CD8-positive, alpha-beta memory T cell (primary cell): ENCODE measurements around the gene PCDHGA11. TPM values are rescaled to one million over a fixed set of nuclear protein-coding genes. Genes with fewer than 3 reads are reported as not detected.
"Not testable (repeated sequence)": the region's sequence is repeated elsewhere in the genome, so short reads cannot be mapped to it uniquely, and the experiment has no call there.

Source experiments
- CTCF ChIA-PET: fragments of 350-600 bp; sonication (Branson Sonifier 250); formaldehyde crosslinking; loops from one replicate; lab custom pipeline; 2021; ENCODE audit warnings: antibody characterized with exemption; lab: Charles Lee
- POLR2A ChIA-PET: fragments of 350-600 bp; sonication (Branson Sonifier 250); formaldehyde crosslinking; loops from one replicate; lab custom pipeline; 2021; ENCODE audit warnings: antibody characterized with exemption; lab: Charles Lee
- DNase-seq, 5 donors: peaks; one replicate each; pipeline versions ENCODE4 v3.0.0 to v3.0.0-alpha.2; 2020 to 2022; ENCODE audit warnings: mixed read lengths in 1 of 5
- H3K27ac ChIP-seq: one replicate; pipeline ENCODE4 v1.7.0; 2013; ENCODE audit warnings: low read depth, mild to moderate bottlenecking, low read length, moderate library complexity
- H3K27me3 ChIP-seq: 2 replicates; pipeline ENCODE4 v1.7.0; 2013; ENCODE audit warnings: low read length, mild to moderate bottlenecking; ENCODE audit not compliant: insufficient read depth, poor library complexity, severe bottlenecking
- H3K36me3 ChIP-seq: 2 replicates; pipeline ENCODE4 v1.7.0; 2013; ENCODE audit warnings: mild to moderate bottlenecking, low read length, moderate library complexity; ENCODE audit not compliant: insufficient read depth
- H3K4me1 ChIP-seq: 2 replicates; pipeline ENCODE4 v1.7.0; 2013; ENCODE audit warnings: mild to moderate bottlenecking, low read length, moderate library complexity; ENCODE audit not compliant: insufficient read depth
- H3K4me3 ChIP-seq: 2 replicates; pipeline ENCODE4 v1.7.0; 2013; ENCODE audit warnings: mild to moderate bottlenecking, low read length
- H3K9me3 ChIP-seq: 2 replicates; pipeline ENCODE4 v1.7.0; 2013; ENCODE audit warnings: mild to moderate bottlenecking, low read length
- H3K27ac Mint-ChIP-seq, 8 donors: one replicate each; pipeline ENCODE4 v1.8.0; 2020 to 2021; ENCODE audit warnings: mixed read lengths in 8 of 8, mild to moderate bottlenecking in 6 of 8, inconsistent platforms in 3 of 8, moderate library complexity in 3 of 8
- H3K27me3 Mint-ChIP-seq, 2 donors: one replicate each; pipeline ENCODE4 v1.8.0; 2020 to 2021; ENCODE audit warnings: mixed read lengths in 2 of 2, mild to moderate bottlenecking in 1 of 2, moderate library complexity in 1 of 2
- H3K36me3 Mint-ChIP-seq, 3 donors: one replicate each; pipeline ENCODE4 v1.8.0; 2020 to 2021; ENCODE audit warnings: mixed read lengths in 3 of 3, inconsistent platforms in 1 of 3, mild to moderate bottlenecking in 1 of 3
- H3K4me1 Mint-ChIP-seq, 3 donors: one replicate each; pipeline ENCODE4 v1.8.0; 2020 to 2021; ENCODE audit warnings: mixed read lengths in 3 of 3, inconsistent platforms in 1 of 3, mild to moderate bottlenecking in 1 of 3
- H3K4me3 Mint-ChIP-seq, 7 donors: one replicate each; pipeline ENCODE4 v1.8.0; 2020 to 2021; ENCODE audit warnings: mixed read lengths in 7 of 7, mild to moderate bottlenecking in 6 of 7, moderate library complexity in 4 of 7, inconsistent platforms in 2 of 7
- H3K9me3 Mint-ChIP-seq, 5 donors: one replicate each; pipeline ENCODE4 v1.8.0; 2020 to 2022; ENCODE audit warnings: mixed read lengths in 5 of 5, mild to moderate bottlenecking in 3 of 5, moderate library complexity in 2 of 5, inconsistent platforms in 1 of 5
- polyA plus RNA-seq: library from polyadenylated mRNA; unstranded; fragments of 300-500 nt; fragmentation: Illumina TruSeq; gene quantifications from one replicate; pipeline ENCODE4 v1.2.3, GENCODE V29; 2021
- total RNA-seq, 2 experiments: library from RNA; stranded (reverse); gene quantifications; one replicate each; pipeline ENCODE4 v1.2.3, GENCODE V29; 2021

The PCDHGA11 gene
- total and polyA plus RNA-seq, 3 experiments from 2014 or later = 0.09 to 0.13 TPM; not detected in 1

DNA sequence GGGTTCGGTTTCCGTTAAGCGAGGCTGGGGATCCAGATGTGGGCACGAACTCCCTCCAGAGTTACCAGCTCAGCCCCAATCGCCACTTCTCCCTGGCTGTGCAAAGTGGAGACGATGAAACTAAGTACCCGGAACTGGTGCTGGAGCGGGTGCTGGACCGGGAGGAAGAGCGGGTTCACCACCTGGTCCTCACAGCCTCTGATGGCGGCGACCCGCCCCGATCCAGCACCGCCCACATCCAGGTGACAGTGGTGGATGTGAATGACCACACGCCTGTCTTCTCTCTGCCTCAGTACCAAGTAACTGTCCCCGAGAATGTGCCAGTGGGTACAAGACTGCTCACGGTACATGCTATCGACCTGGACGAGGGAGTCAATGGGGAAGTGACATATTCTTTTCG, 37.5 kb upstream of the PCDHGA11 start:
- Mint-ChIP-seq H3K27me3 (peaks cover 60 to 73% of the 10 kb centered on the region in 2 donors), H3K27ac (no peak overlapping the region), H3K36me3 (peaks cover 2 to 3% (median 3%) of the 10 kb centered on the region in 3 donors), H3K9me3 (peaks cover 24 to 77% (median 56%) of the 10 kb centered on the region in 5 donors), H3K4me3 (no peak overlapping the region), H3K4me1 (no peaks in the 10 kb centered on the region)
- H3K4me1 ChIP-seq = no peaks in the 10 kb centered on the region
- H3K4me3 ChIP-seq = no peak overlapping the region
- no peaks in the 10 kb centered on the region for H3K36me3 ChIP-seq
- no peaks in the 10 kb centered on the region for H3K9me3 ChIP-seq
- CTCF ChIA-PET = no interaction called here
- H3K27me3 ChIP-seq = peaks cover 11% of the 10 kb centered on the region
- H3K27ac ChIP-seq = no peak overlapping the region
- POLR2A ChIA-PET = no interaction called here
- no peak for DNase-seq

- Mint-ChIP-seq H3K27me3 (peaks cover 66 to 76% of the 10 kb centered on the region in 2 donors), H3K4me3 (no peak overlapping the region), H3K4me1 (no peaks in the 10 kb centered on the region), H3K36me3 (peaks cover 2 to 8% (median 3%) of the 10 kb centered on the region in 3 donors), H3K27ac (no peak overlapping the region), H3K9me3 (peaks cover 27 to 73% (median 60%) of the 10 kb centered on the region in 5 donors)
- no peak overlapping the region for H3K27ac ChIP-seq
- CTCF ChIA-PET = no interaction called here
- H3K4me3 ChIP-seq = no peak overlapping the region
- H3K27me3 ChIP-seq = peaks cover 11% of the 10 kb centered on the region
- POLR2A ChIA-PET = no interaction called here
- H3K4me1 ChIP-seq = no peaks in the 10 kb centered on the region
- H3K36me3 ChIP-seq = no peaks in the 10 kb centered on the region
- H3K9me3 ChIP-seq = no peaks in the 10 kb centered on the region
- DNase-seq = no peak
Measured at GRCh38 chr5:141384471-141385267, 36.2 kb upstream of the PCDHGA11 start.

GRCh38 chr5:141387557-141388311, 33.1 kb upstream of the PCDHGA11 start, which contains the start of gene PCDHGB4:
TSS of gene PCDHGB4 (plus strand) at chr5:141387698. CDS start at chr5:141387885, 187 bp downstream.
- H3K36me3 ChIP-seq, H3K4me1 ChIP-seq, POLR2A ChIA-PET, DNase-seq, CTCF ChIA-PET, H3K4me1 Mint-ChIP-seq, H3K27ac Mint-ChIP-seq, H3K27ac ChIP-seq, H3K4me3 ChIP-seq, H3K9me3 ChIP-seq: not testable (repeated sequence)
- Mint-ChIP-seq H3K4me3 (peak within 1 kb of the TSS in 4 of 7 donors; percentile 22 to 74 (median 30)), H3K36me3 (peaks cover 3 to 11% (median 4%) of the 10 kb centered on the region in 3 donors), H3K27me3 (peaks cover 67 to 74% of the 10 kb centered on the region in 2 donors), H3K9me3 (peaks cover 30 to 76% (median 66%) of the 10 kb centered on the region in 5 donors)
- peaks cover 10% of the 10 kb centered on the region for H3K27me3 ChIP-seq

DNA sequence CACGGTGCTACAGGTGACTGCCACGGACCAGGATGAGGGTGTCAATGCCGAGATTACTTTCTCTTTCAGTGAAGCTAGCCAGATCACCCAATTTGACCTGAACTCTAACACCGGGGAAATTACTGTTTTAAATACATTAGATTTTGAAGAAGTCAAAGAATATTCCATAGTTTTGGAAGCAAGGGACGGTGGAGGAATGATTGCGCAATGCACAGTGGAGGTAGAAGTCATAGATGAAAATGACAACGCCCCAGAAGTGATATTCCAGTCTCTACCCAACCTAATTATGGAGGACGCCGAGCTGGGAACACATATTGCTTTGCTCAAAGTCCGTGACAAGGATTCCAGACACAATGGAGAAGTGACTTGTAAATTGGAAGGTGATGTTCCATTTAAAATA, 32.2 kb upstream of the PCDHGA11 start:
- Mint-ChIP-seq H3K4me3 (peak overlapping the region in 3 of 7 donors; percentile 18 to 52 (median 34)), H3K27ac (no peak overlapping the region), H3K9me3 (peaks cover 30 to 77% (median 66%) of the 10 kb centered on the region in 5 donors), H3K36me3 (peaks cover 2 to 14% (median 3%) of the 10 kb centered on the region in 3 donors), H3K4me1 (no peaks in the 10 kb centered on the region), H3K27me3 (peaks cover 65 to 73% of the 10 kb centered on the region in 2 donors)
- no peak for DNase-seq
- no peaks in the 10 kb centered on the region for H3K9me3 ChIP-seq
- H3K27me3 ChIP-seq = peaks cover 16% of the 10 kb centered on the region
- no peaks in the 10 kb centered on the region for H3K36me3 ChIP-seq
- H3K4me3 ChIP-seq = no peak overlapping the region
- H3K27ac ChIP-seq = no peak overlapping the region
- ChIA-PET POLR2A (no interaction called here), CTCF (no interaction called here)
- H3K4me1 ChIP-seq = no peaks in the 10 kb centered on the region

DNA sequence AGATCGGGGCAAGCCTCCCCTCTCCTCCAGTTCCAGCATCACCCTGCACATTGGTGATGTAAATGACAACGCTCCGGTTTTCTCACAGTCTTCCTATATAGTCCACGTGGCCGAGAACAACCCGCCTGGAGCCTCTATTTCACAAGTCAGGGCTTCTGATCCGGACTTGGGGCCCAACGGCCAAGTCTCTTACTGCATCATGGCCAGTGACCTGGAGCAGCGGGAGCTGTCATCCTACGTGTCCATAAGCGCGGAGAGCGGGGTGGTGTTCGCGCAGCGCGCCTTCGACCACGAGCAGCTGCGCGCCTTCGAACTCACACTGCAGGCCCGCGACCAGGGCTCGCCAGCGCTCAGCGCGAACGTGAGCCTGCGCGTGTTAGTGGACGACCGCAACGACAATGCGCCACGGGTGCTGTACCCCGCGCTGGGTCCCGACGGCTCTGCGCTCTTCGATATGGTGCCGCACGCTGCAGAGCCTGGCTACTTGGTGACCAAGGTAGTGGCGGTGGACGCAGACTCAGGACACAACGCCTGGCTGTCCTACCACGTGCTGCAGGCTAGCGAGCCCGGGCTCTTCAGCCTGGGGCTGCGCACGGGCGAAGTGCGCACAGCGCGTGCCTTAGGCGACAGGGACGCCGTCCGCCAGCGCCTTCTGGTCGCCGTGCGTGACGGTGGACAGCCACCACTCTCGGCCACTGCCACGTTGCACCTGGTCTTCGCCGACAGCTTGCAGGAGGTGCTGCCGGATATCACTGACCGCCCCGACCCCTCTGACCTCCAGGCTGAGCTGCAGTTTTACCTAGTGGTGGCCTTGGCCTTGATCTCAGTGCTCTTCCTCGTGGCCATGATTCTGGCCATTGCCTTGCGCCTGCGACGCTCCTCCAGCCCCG, 31.5 kb upstream of the PCDHGA11 start:
- H3K36me3 ChIP-seq = no peaks in the 10 kb centered on the region
- Mint-ChIP-seq H3K27me3 (peaks cover 63 to 72% of the 10 kb centered on the region in 2 donors), H3K9me3 (peaks cover 36 to 76% (median 66%) of the 10 kb centered on the region in 5 donors), H3K36me3 (peaks cover 2 to 20% (median 3%) of the 10 kb centered on the region in 3 donors), H3K4me3 (no peak overlapping the region), H3K27ac (no peak overlapping the region), H3K4me1 (no peaks in the 10 kb centered on the region)
- CTCF ChIA-PET = no interaction called here
- no peak overlapping the region for H3K4me3 ChIP-seq
- H3K27me3 ChIP-seq = peaks cover 21% of the 10 kb centered on the region
- no peaks in the 10 kb centered on the region for H3K4me1 ChIP-seq
- POLR2A ChIA-PET = no interaction called here
- no peaks in the 10 kb centered on the region for H3K9me3 ChIP-seq
- DNase-seq = no peak
- no peak overlapping the region for H3K27ac ChIP-seq

DNA sequence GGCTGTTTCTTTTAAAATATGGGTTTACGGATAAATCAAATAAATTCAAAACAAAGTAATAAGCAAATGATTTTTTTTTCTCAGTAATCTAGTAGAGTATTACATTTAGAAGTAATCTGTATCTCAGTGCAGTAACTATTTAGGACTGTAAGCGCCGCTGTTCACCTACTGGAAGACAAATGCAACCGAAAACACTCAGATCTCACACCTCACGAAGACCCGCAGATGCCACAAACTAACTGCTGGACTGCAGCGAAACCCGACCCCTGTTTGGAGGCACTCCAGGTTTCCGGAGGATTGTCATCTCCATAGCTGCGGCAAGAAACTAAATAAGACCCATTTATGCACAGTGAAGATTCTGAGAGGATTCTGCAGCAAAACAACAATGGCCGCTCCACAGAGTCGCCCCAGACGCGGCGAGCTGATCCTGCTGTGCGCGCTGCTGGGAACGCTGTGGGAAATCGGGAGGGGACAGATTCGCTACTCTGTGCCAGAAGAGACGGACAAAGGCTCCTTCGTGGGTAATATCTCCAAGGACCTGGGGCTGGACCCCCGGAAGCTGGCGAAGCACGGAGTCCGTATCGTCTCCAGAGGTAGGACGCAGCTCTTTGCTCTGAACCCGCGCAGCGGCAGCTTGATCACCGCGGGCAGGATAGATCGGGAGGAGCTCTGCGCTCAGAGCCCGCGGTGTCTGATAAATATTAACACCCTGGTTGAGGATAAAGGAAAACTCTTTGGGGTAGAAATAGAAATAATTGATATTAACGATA, 28.2 kb upstream of the PCDHGA11 start, which contains the start of gene PCDHGA8:
Gene PCDHGA8, plus strand, starts transcription at position 205 of the 770 bp plus-strand sequence. Its CDS starts 181 bp downstream, at position 386.
- no peak for DNase-seq
- Histone ChIP-seq H3K4me1 (no peaks in the 10 kb centered on the region), H3K4me3 (no peak within 1 kb of the TSS), H3K36me3 (no peaks in the 10 kb centered on the region), H3K9me3 (no peaks in the 10 kb centered on the region), H3K27ac (no peak within 1 kb of the TSS), H3K27me3 (peaks cover 22% of the 10 kb centered on the region)
- peaks cover 2 to 20% (median 2%) of the 10 kb centered on the region in 3 donors for H3K36me3 Mint-ChIP-seq
- no peak within 1 kb of the TSS for H3K27ac Mint-ChIP-seq
- POLR2A ChIA-PET = no interaction called here
- H3K27me3 Mint-ChIP-seq = peaks cover 61 to 64% of the 10 kb centered on the region in 2 donors
- H3K9me3 Mint-ChIP-seq = peaks cover 29 to 66% (median 59%) of the 10 kb centered on the region in 5 donors
- no peaks in the 10 kb centered on the region for H3K4me1 Mint-ChIP-seq
- H3K4me3 Mint-ChIP-seq = peak within 1 kb of the TSS in 1 of 7 donors; percentile 23
- CTCF ChIA-PET = no interaction called here

DNA sequence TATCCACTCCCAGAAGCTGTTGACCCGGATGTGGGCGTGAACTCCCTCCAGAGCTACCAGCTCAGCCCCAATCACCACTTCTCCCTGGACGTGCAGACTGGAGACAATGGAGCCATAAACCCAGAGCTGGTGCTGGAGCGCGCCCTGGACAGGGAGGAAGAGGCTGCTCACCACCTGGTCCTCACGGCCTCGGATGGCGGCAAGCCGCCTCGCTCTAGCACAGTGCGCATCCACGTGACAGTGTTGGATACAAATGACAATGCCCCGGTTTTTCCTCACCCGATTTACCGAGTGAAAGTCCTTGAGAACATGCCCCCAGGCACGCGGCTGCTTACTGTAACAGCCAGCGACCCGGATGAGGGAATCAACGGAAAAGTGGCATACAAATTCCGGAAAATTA, 27.6 kb upstream of the PCDHGA11 start:
- H3K4me3 Mint-ChIP-seq = no peak overlapping the region
- Histone ChIP-seq H3K36me3 (no peaks in the 10 kb centered on the region), H3K9me3 (no peaks in the 10 kb centered on the region), H3K4me3 (no peak overlapping the region), H3K27ac (no peak overlapping the region), H3K27me3 (peaks cover 22% of the 10 kb centered on the region), H3K4me1 (no peaks in the 10 kb centered on the region)
- peaks cover 59 to 62% of the 10 kb centered on the region in 2 donors for H3K27me3 Mint-ChIP-seq
- POLR2A ChIA-PET = no interaction called here
- no peak for DNase-seq
- CTCF ChIA-PET = no interaction called here
- peaks cover 28 to 64% (median 58%) of the 10 kb centered on the region in 5 donors for H3K9me3 Mint-ChIP-seq
- no peak overlapping the region for H3K27ac Mint-ChIP-seq
- H3K36me3 Mint-ChIP-seq = peaks cover 2 to 20% (median 2%) of the 10 kb centered on the region in 3 donors
- H3K4me1 Mint-ChIP-seq = no peaks in the 10 kb centered on the region
